ENCODE measurements around the gene SLC9A4. TPM values are rescaled to one million over a fixed set of nuclear protein-coding genes. Genes with fewer than 3 reads are reported as not detected.

Gene SLC9A4
- total RNA-seq, 2 donors from 2014 or later: 0.07 to 0.23 TPM

GRCh38 chr2:102510791-102511575, 38.0 kb downstream of the SLC9A4 start:
- ATAC-seq: no peak
- DNase-seq (ENCODE audit: low spot score in 2 of 2): no peak
- H3K27ac Mint-ChIP-seq: no peak overlapping the region
- H3K36me3 Mint-ChIP-seq: peaks cover 0 to 7% of the 10 kb centered on the region in 2 donors
- H3K9me3 Mint-ChIP-seq: peaks cover 0 to 6% of the 10 kb centered on the region in 2 donors

GRCh38 chr2:102512161-102512560, 39.1 kb downstream of the SLC9A4 start:
- Mint-ChIP-seq H3K36me3 (peaks cover 0 to 7% of the 10 kb centered on the region in 2 donors), H3K9me3 (peaks cover 0 to 6% of the 10 kb centered on the region in 2 donors), H3K27ac (no peak overlapping the region)
- ATAC-seq (no peak), DNase-seq (ENCODE audit: low spot score in 2 of 2) (no peak)

- DNase-seq (ENCODE audit: low spot score in 2 of 2) (no peak), ATAC-seq (no peak)
- Mint-ChIP-seq H3K27ac (no peak overlapping the region), H3K36me3 (peaks cover 0 to 7% of the 10 kb centered on the region in 2 donors), H3K9me3 (peaks cover 0 to 6% of the 10 kb centered on the region in 2 donors)
Measured at GRCh38 chr2:102513355-102513939, 40.4 kb downstream of the SLC9A4 start.

- Mint-ChIP-seq H3K36me3 (peaks cover 0 to 5% of the 10 kb centered on the region in 2 donors), H3K9me3 (peaks cover 0 to 5% of the 10 kb centered on the region in 2 donors), H3K27ac (no peak overlapping the region)
- ATAC-seq (no peak), DNase-seq (ENCODE audit: low spot score in 2 of 2) (no peak)
Measured at GRCh38 chr2:102514061-102514785, 41.2 kb downstream of the SLC9A4 start.

- Mint-ChIP-seq H3K9me3 (no peaks in the 10 kb centered on the region), H3K36me3 (no peaks in the 10 kb centered on the region), H3K27ac (no peak overlapping the region)
- DNase-seq (ENCODE audit: low spot score in 2 of 2) (no peak), ATAC-seq (no peak)
Measured at GRCh38 chr2:102515851-102516250, 42.8 kb downstream of the SLC9A4 start.

- no peaks in the 10 kb centered on the region for H3K36me3 Mint-ChIP-seq
- ATAC-seq (no peak), DNase-seq (ENCODE audit: low spot score in 2 of 2) (no peak)
- no peaks in the 10 kb centered on the region for H3K9me3 Mint-ChIP-seq
- no peak overlapping the region for H3K27ac Mint-ChIP-seq
Measured at GRCh38 chr2:102518170-102518569, 45.1 kb downstream of the SLC9A4 start.

- Mint-ChIP-seq H3K36me3 (no peaks in the 10 kb centered on the region), H3K9me3 (no peaks in the 10 kb centered on the region), H3K27ac (no peak overlapping the region)
- peak in 1 of 2 donors; percentile 17 for DNase-seq (ENCODE audit: low spot score in 2 of 2)
- ATAC-seq: peak; percentile 54 to 64
Measured at GRCh38 chr2:102520009-102520408, 47.0 kb downstream of the SLC9A4 start.

- no peak for DNase-seq (ENCODE audit: low spot score in 2 of 2)
- H3K9me3 Mint-ChIP-seq: no peaks in the 10 kb centered on the region
- no peaks in the 10 kb centered on the region for H3K36me3 Mint-ChIP-seq
- ATAC-seq: no peak
- no peak overlapping the region for H3K27ac Mint-ChIP-seq
Measured at GRCh38 chr2:102520801-102521200, 47.8 kb downstream of the SLC9A4 start.

GRCh38 chr2:102522162-102522561, 49.1 kb downstream of the SLC9A4 start:
- H3K9me3 Mint-ChIP-seq: no peaks in the 10 kb centered on the region
- no peaks in the 10 kb centered on the region for H3K36me3 Mint-ChIP-seq
- no peak for ATAC-seq
- H3K27ac Mint-ChIP-seq: no peak overlapping the region
- DNase-seq (ENCODE audit: low spot score in 2 of 2): no peak

GRCh38 chr2:102522890-102523289, 49.9 kb downstream of the SLC9A4 start:
- DNase-seq (ENCODE audit: low spot score in 2 of 2) (no peak), ATAC-seq (no peak)
- H3K27ac Mint-ChIP-seq: no peak overlapping the region
- H3K9me3 Mint-ChIP-seq: no peaks in the 10 kb centered on the region
- H3K36me3 Mint-ChIP-seq: no peaks in the 10 kb centered on the region

GRCh38 chr2:102523651-102524050, 50.6 kb downstream of the SLC9A4 start:
- DNase-seq (ENCODE audit: low spot score in 2 of 2) (no peak), ATAC-seq (no peak)
- H3K9me3 Mint-ChIP-seq: no peaks in the 10 kb centered on the region
- H3K36me3 Mint-ChIP-seq: no peaks in the 10 kb centered on the region
- H3K27ac Mint-ChIP-seq: no peak overlapping the region

GRCh38 chr2:102527086-102527485, 54.1 kb downstream of the SLC9A4 start:
- Mint-ChIP-seq H3K9me3 (no peaks in the 10 kb centered on the region), H3K27ac (no peak overlapping the region), H3K36me3 (no peaks in the 10 kb centered on the region)
- no peak for DNase-seq (ENCODE audit: low spot score in 2 of 2)
- ATAC-seq: no peak

GRCh38 chr2:102538491-102538890, 65.5 kb downstream of the SLC9A4 start:
- Mint-ChIP-seq H3K9me3 (no peaks in the 10 kb centered on the region), H3K27ac (no peak overlapping the region), H3K36me3 (no peaks in the 10 kb centered on the region)
- no peak for DNase-seq (ENCODE audit: low spot score in 2 of 2)
- ATAC-seq: no peak

GRCh38 chr2:102540882-102541281, 67.9 kb downstream of the SLC9A4 start:
- no peak for ATAC-seq
- Mint-ChIP-seq H3K27ac (no peak overlapping the region), H3K9me3 (no peaks in the 10 kb centered on the region), H3K36me3 (no peaks in the 10 kb centered on the region)
- no peak for DNase-seq (ENCODE audit: low spot score in 2 of 2)

GRCh38 chr2:102544182-102544581, 71.2 kb downstream of the SLC9A4 start:
- DNase-seq (ENCODE audit: low spot score in 2 of 2) (no peak), ATAC-seq (no peak)
- Mint-ChIP-seq H3K27ac (no peak overlapping the region), H3K36me3 (peaks cover 9 to 15% of the 10 kb centered on the region in 2 donors), H3K9me3 (peaks cover 14 to 17% of the 10 kb centered on the region in 2 donors)

GRCh38 chr2:102547462-102547861, 74.4 kb downstream of the SLC9A4 start:
- no peak for DNase-seq (ENCODE audit: low spot score in 2 of 2)
- H3K9me3 Mint-ChIP-seq: peaks cover 21 to 23% of the 10 kb centered on the region in 2 donors
- no peak for ATAC-seq
- no peak overlapping the region for H3K27ac Mint-ChIP-seq
- peaks cover 21 to 23% of the 10 kb centered on the region in 2 donors for H3K36me3 Mint-ChIP-seq

- no peak overlapping the region for H3K27ac Mint-ChIP-seq
- H3K9me3 Mint-ChIP-seq: peaks cover 21 to 23% of the 10 kb centered on the region in 2 donors
- ATAC-seq (no peak), DNase-seq (ENCODE audit: low spot score in 2 of 2) (no peak)
- peaks cover 21 to 23% of the 10 kb centered on the region in 2 donors for H3K36me3 Mint-ChIP-seq
Measured at GRCh38 chr2:102549027-102549426, 76.0 kb downstream of the SLC9A4 start.
